ENCODE measurements around the gene PTDSS2.
"Not testable (repeated sequence)": the region's sequence is repeated elsewhere in the genome, so short reads cannot be mapped to it uniquely, and the experiment has no call there.

PTDSS2 gene

GRCh38 chr11:433641-434040 lies 16.4 kb upstream of the PTDSS2 start:
- no peak for DNase-seq

- DNase-seq: no peak
Measured at GRCh38 chr11:434496-434895, 15.6 kb upstream of the PTDSS2 start.

GRCh38 chr11:434999-435740 lies 14.9 kb upstream of the PTDSS2 start:
- not testable (repeated sequence) for DNase-seq

GRCh38 chr11:437228-437870 lies 12.7 kb upstream of the PTDSS2 start:
- no peak for DNase-seq

GRCh38 chr11:438101-438844 lies 11.8 kb upstream of the PTDSS2 start:
- no peak for DNase-seq

DNA sequence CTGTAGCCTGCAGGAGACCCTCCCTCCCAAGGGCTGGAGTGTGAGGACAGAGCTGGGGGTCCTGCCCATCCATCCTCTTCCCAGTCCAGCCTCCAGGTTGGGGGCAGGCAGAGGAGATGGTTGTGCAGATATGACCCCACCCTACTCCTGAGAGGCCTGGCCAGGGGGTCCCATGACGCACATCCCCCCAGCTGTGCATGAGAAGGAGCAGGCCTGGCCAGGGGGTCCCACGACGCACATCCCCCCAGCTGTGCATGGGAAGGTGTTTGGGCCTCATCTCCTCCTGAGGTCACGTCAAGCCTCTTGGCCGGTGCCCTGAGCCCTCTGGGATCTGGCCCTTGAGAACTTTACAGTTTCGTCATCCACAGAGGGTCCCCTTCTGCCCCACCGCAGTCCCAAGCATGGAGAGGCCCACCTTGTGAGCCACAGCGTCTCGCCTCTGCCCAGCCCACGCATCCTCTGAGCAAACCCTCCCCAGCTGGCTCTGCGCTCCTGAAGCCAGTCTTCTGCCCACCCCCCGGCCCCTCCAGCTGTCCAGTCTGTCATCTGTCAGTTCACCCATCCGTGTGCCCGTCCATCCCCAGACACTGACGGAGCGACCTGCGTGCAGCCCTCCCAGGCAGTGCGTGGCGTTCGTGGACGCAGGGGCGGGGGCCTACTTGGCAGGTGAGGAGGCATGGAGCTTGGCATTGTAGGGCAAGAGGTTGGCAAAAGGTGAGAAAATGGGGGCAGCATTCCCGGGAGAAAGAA lies 10.6 kb upstream of the PTDSS2 start:
- no peak for DNase-seq

GRCh38 chr11:440065-441042 lies 9.7 kb upstream of the PTDSS2 start:
- DNase-seq: no peak

DNA sequence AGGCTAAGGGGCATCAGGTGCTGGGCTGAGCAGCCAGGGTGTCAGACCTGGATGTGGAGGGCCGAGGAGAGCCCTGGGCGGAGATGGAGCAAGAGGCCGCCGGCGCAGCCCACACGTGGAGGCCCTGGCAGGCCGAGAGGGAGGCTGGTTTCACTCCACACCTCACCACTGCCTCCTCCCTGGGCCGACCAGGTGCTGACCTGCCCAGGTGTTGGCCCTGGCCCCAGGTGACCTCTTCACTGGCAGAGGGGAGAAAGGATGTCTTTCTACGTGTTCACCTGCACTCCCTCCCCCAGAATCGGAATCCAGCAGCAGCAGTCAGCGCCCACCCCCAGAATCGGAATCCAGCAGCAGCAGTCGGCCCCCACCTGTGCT lies 9.0 kb upstream of the PTDSS2 start:
- DNase-seq: no peak

DNA sequence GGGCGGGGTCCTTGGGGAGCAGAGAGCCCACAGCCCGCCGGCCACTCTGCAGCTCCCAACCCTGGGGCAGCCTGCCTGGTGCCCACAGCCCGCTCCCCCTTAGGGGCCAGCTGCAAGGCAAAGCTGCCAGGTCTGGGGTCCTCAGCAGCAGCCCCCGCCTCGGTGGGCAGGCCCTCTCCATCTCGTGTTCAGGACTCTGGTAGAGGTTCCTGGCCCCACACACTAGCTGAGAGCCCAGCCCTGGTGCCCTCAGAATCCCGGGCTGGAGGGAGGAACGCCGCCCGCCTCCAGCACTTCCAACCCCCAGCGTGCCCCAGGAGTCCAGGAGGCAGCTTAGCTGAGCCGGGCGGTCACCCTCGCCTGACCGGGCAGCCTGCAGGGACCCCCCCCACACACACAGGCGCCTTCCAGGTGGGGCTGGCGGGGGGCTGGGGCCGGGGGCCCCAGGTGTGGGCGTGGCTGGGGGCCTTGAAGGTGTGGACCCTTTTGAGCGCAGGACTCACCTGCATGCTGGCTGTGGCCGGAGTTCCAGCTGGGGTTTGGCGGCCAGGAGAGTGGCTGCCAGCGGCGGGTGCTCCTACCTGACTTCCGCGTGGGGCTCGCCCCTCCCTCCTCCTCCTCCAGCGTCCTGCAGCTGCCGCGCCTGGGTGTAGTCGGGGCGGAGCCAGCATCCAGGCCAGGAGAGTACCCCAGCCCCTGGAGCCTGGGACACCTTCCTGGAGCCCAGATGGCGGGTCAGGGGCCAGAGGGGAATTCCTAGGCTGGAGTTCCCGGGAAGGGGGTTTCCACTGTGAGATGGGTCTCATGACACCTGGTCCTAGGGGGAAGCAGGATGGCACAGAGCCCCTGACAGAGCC lies 8.4 kb upstream of the PTDSS2 start, which contains the start of gene ANO9:
TSS of gene ANO9 (minus strand) at position 594 of the 857 bp plus-strand sequence. CDS start at position 509, 85 bp downstream.
- peak; percentile 73 for DNase-seq

- no peak for DNase-seq
Measured at GRCh38 chr11:442611-443081, 7.4 kb upstream of the PTDSS2 start.

GRCh38 chr11:443542-444199 lies 6.4 kb upstream of the PTDSS2 start:
- no peak for DNase-seq

DNA sequence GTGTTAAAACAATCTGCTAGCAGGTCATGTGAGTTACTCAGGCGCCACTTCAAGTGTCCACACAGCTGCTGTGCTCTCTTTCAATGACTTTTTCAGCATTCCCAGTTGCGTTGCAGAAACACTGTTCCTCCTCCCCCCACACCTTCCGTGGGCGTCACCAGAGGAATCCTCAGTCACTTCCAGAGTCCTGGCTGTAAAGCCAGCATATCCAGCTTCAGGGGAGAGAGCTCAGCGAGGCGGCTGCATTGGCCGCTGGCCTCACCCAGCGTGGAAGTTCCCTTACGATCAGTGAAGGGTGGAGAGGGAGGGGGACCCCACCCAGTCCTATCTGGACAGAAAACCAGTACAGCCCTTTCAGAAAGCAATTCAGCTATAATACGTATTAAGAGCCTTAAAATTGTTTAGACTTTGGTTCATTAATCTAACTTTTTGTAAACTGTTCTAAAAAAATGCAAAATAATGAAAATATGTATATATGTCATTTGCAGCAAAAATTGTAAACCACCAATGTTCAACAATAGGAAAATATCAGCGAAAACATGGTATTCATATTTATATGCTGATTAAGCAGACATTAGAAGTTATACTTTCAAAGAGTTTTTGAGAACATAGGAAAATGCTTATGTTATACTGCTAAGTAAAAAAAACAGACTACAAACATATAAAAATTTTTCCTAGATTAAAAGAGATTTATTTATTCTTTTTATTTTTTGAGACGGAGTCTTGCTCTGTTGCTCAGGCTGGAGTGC lies 5.5 kb upstream of the PTDSS2 start:
- DNase-seq: no peak

DNA sequence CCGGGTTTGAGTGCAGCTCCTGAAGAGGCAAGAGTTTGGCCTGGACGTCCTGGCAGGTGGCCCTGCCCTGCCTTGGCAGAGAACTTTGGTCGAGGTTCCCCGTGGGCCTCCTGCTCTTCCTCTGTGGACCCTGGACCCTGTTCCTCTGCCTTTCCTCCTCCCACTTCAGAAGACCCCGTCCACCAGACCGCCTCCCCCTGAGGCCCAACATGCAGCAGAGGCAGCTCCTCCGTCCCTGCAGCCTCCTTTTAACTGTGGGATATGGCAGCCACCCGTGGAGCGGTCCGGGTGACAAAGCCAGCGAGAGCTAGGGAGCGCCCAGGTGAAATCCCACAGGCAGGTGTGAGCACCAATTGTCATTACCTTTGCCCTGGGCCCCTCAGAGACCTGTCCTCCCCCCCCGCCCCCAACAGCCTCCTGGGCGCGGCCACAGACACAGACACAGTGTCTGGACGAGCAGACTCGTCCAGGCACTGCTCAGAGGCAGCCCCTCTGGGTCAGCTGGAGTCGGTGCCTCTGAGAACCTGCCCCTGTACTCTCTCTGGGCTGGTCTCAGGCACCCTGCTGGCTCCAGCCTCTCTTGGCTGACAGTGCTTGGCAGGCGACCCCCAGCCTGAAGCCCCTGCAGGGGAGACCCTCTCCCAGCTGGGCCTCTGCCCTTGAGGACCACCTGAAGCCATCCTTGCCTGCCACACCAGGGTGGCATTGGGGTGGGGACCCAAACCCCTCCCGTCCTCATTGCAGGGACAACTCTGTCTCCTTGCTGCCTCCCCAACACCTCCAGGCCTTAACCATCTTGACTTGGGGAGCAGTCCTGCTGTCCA lies 4.1 kb upstream of the PTDSS2 start:
- no peak for DNase-seq

DNA sequence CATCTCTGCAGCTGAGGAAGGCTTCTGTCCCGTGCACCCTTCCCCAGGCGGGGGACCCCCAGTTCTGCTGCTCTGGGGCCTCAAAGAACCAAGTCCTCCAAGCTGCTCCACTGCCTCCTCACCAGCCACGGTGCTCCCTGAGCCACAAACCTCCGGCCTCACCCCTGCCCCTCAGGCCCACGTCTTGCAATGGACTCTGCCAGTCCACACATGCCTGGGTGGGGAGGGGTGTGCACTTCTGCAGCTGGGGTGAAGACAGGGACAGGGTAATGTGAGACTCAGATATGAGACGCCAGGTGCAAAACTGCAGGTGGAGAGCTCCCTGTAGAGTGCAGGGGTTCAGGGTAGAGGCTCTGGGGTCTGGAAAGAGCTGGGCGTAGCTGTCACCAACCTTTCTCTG lies 3.2 kb upstream of the PTDSS2 start:
- no peak for DNase-seq

- DNase-seq: peak; percentile 96
Measured at GRCh38 chr11:447923-448731, 2.0 kb upstream of the PTDSS2 start.

- DNase-seq: peak; percentile 64
Measured at GRCh38 chr11:450809-451451, 851 bp downstream of the PTDSS2 start.

DNA sequence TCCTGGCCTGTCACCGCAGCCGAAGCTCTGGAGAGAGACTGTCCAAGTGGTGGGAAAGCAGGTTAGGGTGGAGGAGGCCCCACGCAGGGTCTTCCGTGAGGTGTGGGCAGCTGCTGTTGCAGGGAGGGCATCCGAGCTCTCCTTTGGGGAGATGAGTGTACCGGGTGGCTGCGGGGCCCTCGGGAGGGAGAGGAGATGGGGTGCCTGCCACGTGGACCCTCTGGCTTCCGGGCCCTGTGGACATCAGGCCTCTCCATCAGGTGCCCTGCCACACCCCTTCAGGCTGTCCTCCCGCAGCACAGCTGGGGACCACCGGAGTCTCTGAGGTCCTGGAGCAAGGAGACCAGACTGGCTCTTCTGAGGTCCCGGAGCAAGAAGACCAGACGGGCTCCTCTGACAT lies 1.7 kb downstream of the PTDSS2 start:
- no peak for DNase-seq
